HCT116 (cell line): ENCODE measurements around the gene BCAR3.

Source experiments
- EZH2 ChIP-seq: fragments of 200-600 bp; sonication (generic); IDR thresholded peaks from 2 replicates; pipeline ENCODE4 v1.6.1; 2017; ENCODE audit warnings: antibody characterized with exemption, mixed run types
- SP1 ChIP-seq: IDR thresholded peaks from 2 replicates; pipeline ENCODE4 v1.6.1; 2012; ENCODE audit warnings: low read depth
- TCF7L2 ChIP-seq: IDR thresholded peaks from 2 replicates; pipeline ENCODE4 v1.7.0; 2011; ENCODE audit warnings: borderline replicate concordance, inconsistent platforms; ENCODE audit not compliant: insufficient read depth, insufficient read length; ENCODE audit errors: extremely low read depth
- ZNF274 ChIP-seq: fragments of 200-500 bp; sonication (Bioruptor generic); IDR thresholded peaks from 2 replicates; pipeline ENCODE4 v1.6.1; 2014; ENCODE audit warnings: mild to moderate bottlenecking, low read depth, low read length, inconsistent platforms
- TF ChIP-seq, protein P1 (sequence below), 3 experiments: fragments of 200-600 bp in 1 of 3; sonication (generic) in 1 of 3; IDR thresholded peaks in 2 of 3; conservative IDR thresholded peaks in 1 of 3; 2 replicates each; pipeline ENCODE4 v1.5.1; 2012 to 2017; ENCODE audit warnings: low read depth in 2 of 3, low read length in 2 of 3, antibody characterized with exemption in 1 of 3, borderline replicate concordance in 1 of 3, control low read depth in 1 of 3, mild to moderate bottlenecking in 1 of 3, mixed read lengths in 1 of 3, mixed run types in 1 of 3, moderate library complexity in 1 of 3; ENCODE audit not compliant: insufficient read depth in 1 of 3

DNA sequence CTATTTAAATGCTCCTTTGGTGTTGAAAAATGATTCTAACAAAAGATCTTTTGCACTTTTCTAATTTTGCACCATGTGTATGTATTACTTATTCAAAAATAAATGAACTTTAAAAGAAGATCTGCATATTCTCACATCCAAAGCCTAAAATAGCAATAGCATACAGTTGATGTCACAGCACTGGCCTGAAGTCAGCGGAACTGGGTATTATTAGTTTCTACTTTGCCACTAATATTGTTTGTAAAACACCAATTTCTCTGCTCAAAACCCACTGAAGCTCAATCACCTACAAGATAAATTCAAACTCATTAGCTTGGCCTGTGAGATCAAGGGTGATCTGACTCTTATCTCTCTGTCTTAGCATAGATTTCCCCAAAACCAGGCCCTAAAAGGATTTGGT is 34.5 kb upstream of the BCAR3 start:
- TF ChIP-seq SP1 (no peak), ZNF274 (no peak), TCF7L2 (no peak), EZH2 (no peak)
- TF ChIP-seq, protein P1, sequence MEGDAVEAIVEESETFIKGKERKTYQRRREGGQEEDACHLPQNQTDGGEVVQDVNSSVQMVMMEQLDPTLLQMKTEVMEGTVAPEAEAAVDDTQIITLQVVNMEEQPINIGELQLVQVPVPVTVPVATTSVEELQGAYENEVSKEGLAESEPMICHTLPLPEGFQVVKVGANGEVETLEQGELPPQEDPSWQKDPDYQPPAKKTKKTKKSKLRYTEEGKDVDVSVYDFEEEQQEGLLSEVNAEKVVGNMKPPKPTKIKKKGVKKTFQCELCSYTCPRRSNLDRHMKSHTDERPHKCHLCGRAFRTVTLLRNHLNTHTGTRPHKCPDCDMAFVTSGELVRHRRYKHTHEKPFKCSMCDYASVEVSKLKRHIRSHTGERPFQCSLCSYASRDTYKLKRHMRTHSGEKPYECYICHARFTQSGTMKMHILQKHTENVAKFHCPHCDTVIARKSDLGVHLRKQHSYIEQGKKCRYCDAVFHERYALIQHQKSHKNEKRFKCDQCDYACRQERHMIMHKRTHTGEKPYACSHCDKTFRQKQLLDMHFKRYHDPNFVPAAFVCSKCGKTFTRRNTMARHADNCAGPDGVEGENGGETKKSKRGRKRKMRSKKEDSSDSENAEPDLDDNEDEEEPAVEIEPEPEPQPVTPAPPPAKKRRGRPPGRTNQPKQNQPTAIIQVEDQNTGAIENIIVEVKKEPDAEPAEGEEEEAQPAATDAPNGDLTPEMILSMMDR (IDR thresholded peaks at IDR 0.05 in 2 of 3, conservative IDR thresholded peaks at IDR 0.05 in 1 of 3; ENCODE audit: borderline replicate concordance in 1 of 3, insufficient read depth in 1 of 3, low read depth in 2 of 3, low read length in 2 of 3) = no peak
